Activated CD8-positive, alpha-beta T cell treated with anti-CD3 and anti-CD28 coated beads, Interleukin-2, amount 10 ng/mL, durations not matched to agents 7 days and 5 days (primary cell): ENCODE data around the gene AMOTL2. TPM values are rescaled to one million over a fixed set of nuclear protein-coding genes. Genes with fewer than 3 reads are reported as not detected.

ENCODE experiments used
- ATAC-seq: fragments of 150-1000 bp; cut with Tn5 transposase; one replicate; pipeline ENCODE4 v1.10.0; 2021; ENCODE audit warnings: moderate library complexity
- CTCF ChIA-PET: fragments of 350-600 bp; sonication (Branson Sonifier 250); formaldehyde crosslinking; loops from one replicate; lab custom pipeline; 2021; ENCODE audit warnings: antibody characterized with exemption; lab: Charles Lee
- POLR2A ChIA-PET: fragments of 350-600 bp; sonication (Branson Sonifier 250); formaldehyde crosslinking; loops from one replicate; lab custom pipeline; 2021; ENCODE audit warnings: antibody characterized with exemption; lab: Charles Lee
- DNase-seq: peaks from one replicate; pipeline ENCODE4 v3.0.0-alpha.2; 2020
- H3K27ac Mint-ChIP-seq: one replicate; pipeline ENCODE4 v1.8.0; 2021; ENCODE audit warnings: mild to moderate bottlenecking, mixed read lengths
- H3K27me3 Mint-ChIP-seq: one replicate; pipeline ENCODE4 v1.8.0; 2021; ENCODE audit warnings: low read depth, mixed read lengths
- H3K36me3 Mint-ChIP-seq: one replicate; pipeline ENCODE4 v1.8.0; 2021; ENCODE audit warnings: low read depth, mixed read lengths
- H3K4me1 Mint-ChIP-seq: one replicate; pipeline ENCODE4 v1.8.0; 2021; ENCODE audit warnings: low read depth, mixed read lengths
- H3K4me3 Mint-ChIP-seq: one replicate; pipeline ENCODE4 v1.8.0; 2021; ENCODE audit warnings: mild to moderate bottlenecking, mixed read lengths
- H3K9me3 Mint-ChIP-seq: one replicate; pipeline ENCODE4 v1.8.0; 2022; ENCODE audit warnings: mixed read lengths; ENCODE audit not compliant: insufficient read depth
- total RNA-seq, 2 experiments: library from RNA; stranded (reverse); gene quantifications; one replicate each; pipeline ENCODE4 v1.2.3, GENCODE V29; 2021

Gene AMOTL2
- total RNA-seq, 2 experiments from 2014 or later = not detected

- no peak for DNase-seq
- Mint-ChIP-seq H3K9me3 (no peaks in the 10 kb centered on the region), H3K4me1 (no peaks in the 10 kb centered on the region), H3K27me3 (peaks cover 47% of the 10 kb centered on the region), H3K36me3 (no peaks in the 10 kb centered on the region), H3K27ac (no peak overlapping the region), H3K4me3 (no peak overlapping the region)
- ChIA-PET POLR2A (no interaction called here), CTCF (no interaction called here)
- no peak for ATAC-seq
Measured at GRCh38 chr3:134313847-134314587, 60.2 kb downstream of the AMOTL2 start.

DNA sequence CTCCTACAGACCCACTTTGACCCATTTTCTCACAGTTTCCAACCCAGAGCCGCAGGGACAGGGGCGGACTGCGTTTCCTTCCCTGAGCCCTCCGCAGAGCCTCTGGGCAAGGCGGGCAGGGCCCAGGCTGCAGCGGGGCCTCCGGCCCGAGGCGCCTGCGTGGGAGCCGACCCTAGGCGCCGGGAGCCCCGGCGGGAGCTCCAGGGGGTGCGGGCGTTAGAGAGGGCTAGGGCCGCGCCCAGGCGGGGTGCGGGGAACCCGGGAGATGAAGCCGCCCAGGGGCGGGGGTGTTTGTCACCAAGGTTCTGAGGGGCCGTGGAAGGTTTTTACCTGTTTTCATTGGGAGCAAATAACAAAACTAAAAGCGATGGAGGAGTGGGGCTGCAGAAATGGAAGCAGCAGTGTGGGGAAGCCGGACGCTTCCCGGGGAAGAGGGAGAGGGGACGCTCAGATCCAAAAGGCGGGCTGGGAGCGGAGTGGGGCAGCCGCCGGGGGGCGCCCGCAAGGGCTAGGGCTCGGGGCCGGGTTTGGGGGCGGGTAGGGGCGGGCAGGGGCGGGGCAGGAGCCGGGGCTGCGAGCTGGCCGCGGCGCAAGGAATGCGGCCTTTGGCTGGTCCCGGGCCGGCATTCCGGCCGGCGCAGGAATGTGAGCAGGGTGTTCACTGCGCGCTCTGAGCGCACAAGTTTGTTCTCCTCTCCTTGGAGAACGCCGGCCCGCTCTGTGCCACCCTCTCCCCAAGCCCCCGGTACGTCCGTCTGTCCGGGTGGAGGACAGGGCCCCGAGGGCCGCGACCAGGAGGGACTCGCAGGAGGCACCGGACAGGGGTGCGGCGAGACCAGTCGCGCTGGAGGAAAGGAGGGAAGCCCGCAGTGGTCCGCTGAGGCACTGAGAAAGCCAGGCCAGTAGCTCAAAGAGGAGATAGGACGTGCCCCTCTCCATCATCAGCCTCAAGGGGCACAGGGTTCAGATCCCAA, 61.1 kb downstream of the AMOTL2 start:
- peaks cover 47% of the 10 kb centered on the region for H3K27me3 Mint-ChIP-seq
- H3K4me3 Mint-ChIP-seq = no peak overlapping the region
- ChIA-PET POLR2A (no interaction called here), CTCF (interaction anchor here (6.0 kb wide), 1 partner anchor 160 kb away, joined by 48 read pairs; no protein-coding TSS in a partner anchor)
- DNase-seq (no peak), ATAC-seq (no peak)
- H3K4me1 Mint-ChIP-seq = peaks cover 2% of the 10 kb centered on the region
- H3K27ac Mint-ChIP-seq = no peak overlapping the region
- H3K9me3 Mint-ChIP-seq = no peaks in the 10 kb centered on the region
- no peaks in the 10 kb centered on the region for H3K36me3 Mint-ChIP-seq

DNA sequence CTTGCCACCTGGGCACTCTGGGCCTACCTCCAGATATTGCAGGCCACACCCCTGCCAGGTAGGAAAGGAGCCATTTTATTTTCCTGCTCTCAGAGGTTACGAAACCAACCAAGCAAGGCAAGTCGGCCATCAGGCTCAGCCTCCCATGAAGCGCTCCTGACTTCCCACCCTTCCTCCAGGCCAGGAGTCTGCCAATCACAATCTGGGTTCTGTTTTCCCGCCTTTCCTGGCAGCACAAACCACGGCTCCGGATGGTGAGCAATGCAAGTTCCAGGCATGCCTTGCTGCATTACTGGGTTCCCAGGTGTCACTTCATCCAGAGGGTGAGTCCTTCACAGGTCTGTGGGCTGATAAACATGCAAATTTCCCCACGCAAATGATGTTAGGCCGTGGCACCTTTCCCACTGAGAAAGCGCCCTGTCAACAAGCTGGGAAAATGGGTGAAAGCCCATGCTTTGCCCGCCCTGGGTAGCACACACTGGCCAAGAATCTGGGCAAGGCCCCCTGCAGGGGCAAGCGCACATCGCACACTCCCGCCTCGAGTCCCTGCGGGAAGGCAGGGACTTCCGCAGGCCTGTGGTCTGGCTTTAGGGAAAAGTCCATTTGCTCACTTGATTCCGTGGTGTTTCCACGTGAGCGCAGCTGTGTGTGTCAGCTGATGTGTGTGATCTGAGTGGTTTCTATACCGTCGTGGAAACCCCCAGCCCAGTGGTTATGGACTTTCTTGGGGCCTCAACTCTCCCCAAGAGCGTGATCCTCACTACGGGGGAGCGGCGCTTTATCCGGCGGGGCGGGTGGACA, 62.0 kb downstream of the AMOTL2 start:
- DNase-seq (no peak), ATAC-seq (no peak)
- H3K36me3 Mint-ChIP-seq = no peaks in the 10 kb centered on the region
- peaks cover 49% of the 10 kb centered on the region for H3K27me3 Mint-ChIP-seq
- no peak overlapping the region for H3K4me3 Mint-ChIP-seq
- ChIA-PET CTCF (interaction anchor here (6.0 kb wide), 1 partner anchor 161 kb away, joined by 48 read pairs; no protein-coding TSS in a partner anchor), POLR2A (no interaction called here)
- H3K9me3 Mint-ChIP-seq = no peaks in the 10 kb centered on the region
- peaks cover 3% of the 10 kb centered on the region for H3K4me1 Mint-ChIP-seq
- no peak overlapping the region for H3K27ac Mint-ChIP-seq

- Mint-ChIP-seq H3K9me3 (no peaks in the 10 kb centered on the region), H3K4me1 (peaks cover 3% of the 10 kb centered on the region), H3K27ac (no peak overlapping the region), H3K36me3 (no peaks in the 10 kb centered on the region), H3K27me3 (peaks cover 53% of the 10 kb centered on the region), H3K4me3 (no peak overlapping the region)
- POLR2A ChIA-PET = no interaction called here
- CTCF ChIA-PET = interaction anchor here (6.0 kb wide), 1 partner anchor 161 kb away, joined by 48 read pairs; no protein-coding TSS in a partner anchor
- DNase-seq (no peak), ATAC-seq (no peak)
Measured at GRCh38 chr3:134311693-134312071, 62.6 kb downstream of the AMOTL2 start.

GRCh38 chr3:134311265-134311664, 63.0 kb downstream of the AMOTL2 start:
- DNase-seq (no peak), ATAC-seq (no peak)
- Mint-ChIP-seq H3K27ac (no peak overlapping the region), H3K4me3 (no peak overlapping the region), H3K27me3 (peaks cover 56% of the 10 kb centered on the region), H3K36me3 (no peaks in the 10 kb centered on the region), H3K4me1 (peaks cover 3% of the 10 kb centered on the region), H3K9me3 (no peaks in the 10 kb centered on the region)
- POLR2A ChIA-PET = no interaction called here
- CTCF ChIA-PET = interaction anchor here (6.0 kb wide), 1 partner anchor 162 kb away, joined by 48 read pairs; no protein-coding TSS in a partner anchor

DNA sequence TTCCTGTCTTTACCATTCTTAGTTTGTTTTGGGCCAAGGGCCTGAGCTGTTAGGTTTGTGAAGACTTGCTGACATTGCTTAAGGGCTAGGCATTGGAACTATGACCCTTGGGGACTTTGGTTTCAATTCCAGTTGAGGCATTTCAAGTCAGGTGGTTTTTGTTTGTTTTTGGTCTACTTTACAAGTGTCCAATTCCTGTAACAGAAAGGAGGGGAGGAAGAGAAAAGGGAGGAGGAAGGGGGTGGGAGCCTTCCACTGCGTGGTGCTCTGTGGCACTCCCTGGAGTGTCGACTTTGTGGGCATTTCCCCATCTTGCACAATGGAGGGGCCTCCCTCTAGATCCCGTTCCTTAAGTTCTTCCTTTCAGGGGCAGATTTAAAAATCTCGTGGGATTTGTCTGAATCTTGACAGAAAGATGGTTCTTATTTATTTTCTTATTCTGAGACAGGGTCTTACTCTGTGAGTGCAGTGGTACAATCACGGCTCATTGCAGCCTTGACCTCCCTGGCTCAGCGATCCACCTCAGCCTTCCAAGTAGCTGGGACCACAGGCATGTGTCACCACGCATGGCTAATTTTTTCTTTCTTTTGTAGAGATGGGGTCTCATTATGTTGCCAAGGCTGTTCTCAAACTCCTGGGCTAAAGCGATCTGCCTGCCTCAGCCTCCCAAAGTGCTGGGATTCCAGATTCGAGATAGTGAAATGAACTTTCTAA, 64.1 kb downstream of the AMOTL2 start:
- H3K4me3 Mint-ChIP-seq = no peak overlapping the region
- ChIA-PET CTCF (interaction anchor here (1.2 to 6.0 kb wide), 5 partner anchors 8 to 167 kb away, joined by 3 to 48 read pairs (median 4); no protein-coding TSS in a partner anchor), POLR2A (no interaction called here)
- DNase-seq (no peak), ATAC-seq (no peak)
- H3K27me3 Mint-ChIP-seq = peaks cover 59% of the 10 kb centered on the region
- peaks cover 3% of the 10 kb centered on the region for H3K4me1 Mint-ChIP-seq
- no peaks in the 10 kb centered on the region for H3K36me3 Mint-ChIP-seq
- H3K27ac Mint-ChIP-seq = no peak overlapping the region
- H3K9me3 Mint-ChIP-seq = no peaks in the 10 kb centered on the region

DNA sequence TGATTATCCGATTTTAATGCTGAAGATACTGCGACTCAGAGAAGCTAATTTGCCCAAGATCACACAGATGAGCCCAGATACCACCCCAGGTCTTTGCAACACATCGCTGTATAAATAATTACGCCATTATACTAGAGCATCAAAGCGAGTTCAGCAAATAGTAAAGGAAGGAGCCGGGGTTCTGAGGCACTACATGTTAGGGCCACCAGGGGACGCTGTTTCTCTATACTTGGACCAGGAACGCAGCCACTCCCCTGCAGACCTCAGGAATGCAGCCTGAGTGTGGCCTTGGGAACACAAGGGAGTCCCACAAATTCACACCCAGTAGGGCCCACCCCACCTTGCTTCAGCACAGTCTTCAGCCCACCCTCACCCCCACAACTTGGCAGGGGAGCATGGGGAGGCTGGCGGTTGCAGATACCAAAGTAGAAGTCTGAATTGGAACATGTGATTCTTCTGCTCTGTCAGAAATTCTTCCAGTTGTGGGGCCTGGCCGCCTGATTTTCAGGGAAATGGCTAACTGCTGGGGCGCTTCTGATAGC, 65.8 kb downstream of the AMOTL2 start:
- no peaks in the 10 kb centered on the region for H3K36me3 Mint-ChIP-seq
- ChIA-PET CTCF (interaction anchor here (0.8 to 6.0 kb wide), 26 partner anchors 9 to 292 kb away, joined by 3 to 48 read pairs (median 4); partner anchors contain the start of genes ANAPC13 and CEP63), POLR2A (no interaction called here)
- peaks cover 3% of the 10 kb centered on the region for H3K4me1 Mint-ChIP-seq
- DNase-seq (peak; percentile 79), ATAC-seq (peak; percentile 87)
- no peaks in the 10 kb centered on the region for H3K9me3 Mint-ChIP-seq
- peak overlapping the region; percentile 16 for H3K4me3 Mint-ChIP-seq
- peaks cover 55% of the 10 kb centered on the region for H3K27me3 Mint-ChIP-seq
- no peak overlapping the region for H3K27ac Mint-ChIP-seq

DNA sequence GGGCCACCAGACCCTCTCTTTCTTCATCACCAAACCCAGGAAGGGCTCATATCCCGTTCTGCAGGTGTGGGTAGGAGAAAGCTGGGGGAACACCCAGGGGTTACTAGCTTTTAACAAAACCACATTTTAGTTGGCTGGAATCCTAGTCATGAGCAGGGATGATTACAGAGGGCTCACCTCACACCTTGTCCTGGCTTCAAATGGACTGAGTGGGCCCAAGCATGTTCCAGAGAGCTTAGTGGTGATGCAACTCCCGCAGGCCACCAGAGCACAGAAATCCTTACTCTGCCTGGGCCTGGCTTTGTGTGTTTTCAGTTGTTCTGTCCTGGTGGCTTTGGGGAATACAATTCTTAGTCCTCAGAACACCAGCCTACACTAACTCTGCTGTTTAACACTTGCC, 66.8 kb downstream of the AMOTL2 start:
- no peak for DNase-seq
- POLR2A ChIA-PET = no interaction called here
- Mint-ChIP-seq H3K36me3 (no peaks in the 10 kb centered on the region), H3K9me3 (no peaks in the 10 kb centered on the region), H3K27ac (no peak overlapping the region), H3K4me1 (peaks cover 3% of the 10 kb centered on the region), H3K27me3 (peaks cover 54% of the 10 kb centered on the region), H3K4me3 (no peak overlapping the region)
- no peak for ATAC-seq
- CTCF ChIA-PET = interaction anchor here (0.6 to 6.0 kb wide), 20 partner anchors 13 to 186 kb away, joined by 3 to 48 read pairs (median 4); partner anchors contain the start of genes ANAPC13 and CEP63

DNA sequence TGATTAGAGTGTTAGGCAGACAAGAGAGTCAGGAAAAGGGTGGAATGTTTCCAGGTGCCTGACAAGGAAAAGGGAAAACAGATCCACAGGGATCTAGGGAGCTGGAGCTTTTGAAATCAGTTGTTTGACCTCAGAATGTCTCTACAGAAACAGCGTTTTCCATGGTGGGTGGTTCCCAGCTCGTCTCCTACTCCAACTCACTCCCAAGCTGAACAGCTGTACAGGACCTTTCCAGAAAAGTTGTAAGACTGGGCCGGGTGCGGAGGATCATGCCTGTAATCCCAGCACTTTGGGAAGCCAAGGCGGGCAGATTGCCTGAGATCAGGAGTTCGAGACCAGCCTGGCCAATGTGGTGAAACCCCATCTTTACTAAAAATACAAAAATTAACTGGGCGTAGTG, 67.9 kb downstream of the AMOTL2 start:
- Mint-ChIP-seq H3K27ac (no peak overlapping the region), H3K27me3 (peaks cover 47% of the 10 kb centered on the region), H3K9me3 (no peaks in the 10 kb centered on the region), H3K36me3 (no peaks in the 10 kb centered on the region), H3K4me1 (peaks cover 3% of the 10 kb centered on the region), H3K4me3 (no peak overlapping the region)
- ChIA-PET CTCF (interaction anchor here (0.8 to 2.3 kb wide), 4 partner anchors 25 to 177 kb away, joined by 3 to 8 read pairs (median 4); no protein-coding TSS in a partner anchor), POLR2A (no interaction called here)
- ATAC-seq = no peak
- no peak for DNase-seq
